HUES6 (cell line): ENCODE data around the gene DAP.

Source experiments
- H3K27ac ChIP-seq: 2 replicates; pipeline ENCODE4 v1.7.0; 2013; ENCODE audit warnings: low read depth, mild to moderate bottlenecking, low read length, inconsistent platforms
- H3K27me3 ChIP-seq: 2 replicates; pipeline ENCODE4 v1.6.1; 2013; ENCODE audit warnings: low read length; ENCODE audit not compliant: control insufficient read depth, insufficient read depth
- H3K36me3 ChIP-seq: 2 replicates; pipeline ENCODE4 v1.6.1; 2013; ENCODE audit warnings: low read length; ENCODE audit not compliant: control insufficient read depth, insufficient read depth
- H3K4me1 ChIP-seq: 2 replicates; pipeline ENCODE4 v1.6.1; 2013; ENCODE audit warnings: low read length; ENCODE audit not compliant: control insufficient read depth, insufficient read depth
- H3K4me3 ChIP-seq: 2 replicates; pipeline ENCODE4 v1.5.1; 2013; ENCODE audit warnings: low read depth, low read length
- H3K9ac ChIP-seq: one replicate; pipeline ENCODE4 v1.6.1; 2013; ENCODE audit warnings: mild to moderate bottlenecking, low read length
- H3K9me3 ChIP-seq: 2 replicates; pipeline ENCODE4 v1.6.1; 2013; ENCODE audit warnings: low read depth, low read length; ENCODE audit not compliant: control insufficient read depth, insufficient read depth

Gene DAP

DNA sequence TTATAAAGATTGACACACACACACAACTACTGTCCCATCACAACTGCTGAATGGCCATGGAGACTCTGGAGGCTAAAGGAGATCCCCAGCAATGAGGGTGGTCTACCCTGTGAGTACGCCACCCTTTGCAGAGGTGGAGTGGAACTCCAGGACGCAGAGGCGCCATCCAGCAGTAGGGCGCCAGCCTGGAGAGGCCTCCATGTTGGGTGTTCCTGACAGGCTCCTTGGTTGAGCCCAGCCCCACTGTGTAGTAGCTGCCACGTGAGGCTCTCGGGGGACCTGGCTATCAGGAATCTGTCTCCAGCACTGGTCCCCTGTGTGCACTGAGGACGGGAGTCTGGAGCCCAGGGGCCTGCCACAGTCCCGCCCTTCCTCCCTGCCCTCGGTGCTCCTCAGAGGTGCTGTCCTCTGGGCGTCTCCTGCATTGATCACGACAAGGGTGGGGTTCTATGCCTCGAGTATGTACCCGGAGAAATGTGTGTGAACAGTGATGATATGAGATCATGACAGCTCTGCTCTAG lies 72.3 kb downstream of the DAP start:
- H3K9me3 ChIP-seq, result no peaks in the 10 kb centered on the region; the same call in 1 of the 2 replicates
- peaks cover 17% of the 10 kb centered on the region for H3K4me1 ChIP-seq
- H3K36me3 ChIP-seq, result no peaks in the 10 kb centered on the region
- H3K9ac ChIP-seq, result no peak overlapping the region
- H3K27me3 ChIP-seq, result no peaks in the 10 kb centered on the region
- no peak overlapping the region for H3K4me3 ChIP-seq
- no peak overlapping the region for H3K27ac ChIP-seq

DNA sequence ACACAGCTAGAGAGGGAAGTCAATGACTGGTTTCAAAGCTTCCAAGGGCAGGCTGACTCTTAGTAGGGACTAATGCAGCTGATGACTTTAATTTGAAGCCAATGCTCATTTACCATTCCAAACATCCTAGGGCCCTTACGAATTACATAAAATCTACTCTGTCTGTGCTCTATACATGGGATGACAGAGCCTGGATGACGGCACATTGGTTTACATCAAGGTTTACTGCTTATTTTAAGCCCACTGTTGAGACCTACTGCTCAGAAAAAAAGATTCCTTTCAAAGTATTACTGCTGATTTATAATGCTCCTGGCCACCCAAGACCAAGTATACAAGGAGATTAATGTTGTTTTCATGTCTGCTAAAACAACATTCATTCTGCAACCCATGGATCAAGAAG lies 74.1 kb downstream of the DAP start:
- Histone ChIP-seq H3K36me3 (peaks cover 13% of the 10 kb centered on the region), H3K9ac (no peak overlapping the region), H3K9me3 (no peaks in the 10 kb centered on the region; the same call in 1 of the 2 replicates), H3K4me1 (peaks cover 14% of the 10 kb centered on the region), H3K4me3 (no peak overlapping the region), H3K27me3 (no peaks in the 10 kb centered on the region), H3K27ac (no peak overlapping the region)

GRCh38 chr5:10685115-10685521 lies 75.9 kb downstream of the DAP start:
- Histone ChIP-seq H3K36me3 (peaks cover 24% of the 10 kb centered on the region), H3K27me3 (no peaks in the 10 kb centered on the region), H3K9me3 (no peaks in the 10 kb centered on the region; the same call in 1 of the 2 replicates), H3K9ac (no peak overlapping the region), H3K4me1 (peaks cover 13% of the 10 kb centered on the region), H3K27ac (no peak overlapping the region), H3K4me3 (no peak overlapping the region)

GRCh38 chr5:10684303-10685086 lies 76.5 kb downstream of the DAP start:
- H3K27ac ChIP-seq, result no peak overlapping the region
- no peaks in the 10 kb centered on the region; the same call in 1 of the 2 replicates for H3K9me3 ChIP-seq
- H3K4me3 ChIP-seq, result no peak overlapping the region
- H3K36me3 ChIP-seq, result peaks cover 30% of the 10 kb centered on the region
- H3K4me1 ChIP-seq, result peaks cover 8% of the 10 kb centered on the region
- H3K27me3 ChIP-seq, result no peaks in the 10 kb centered on the region
- H3K9ac ChIP-seq, result no peak overlapping the region

DNA sequence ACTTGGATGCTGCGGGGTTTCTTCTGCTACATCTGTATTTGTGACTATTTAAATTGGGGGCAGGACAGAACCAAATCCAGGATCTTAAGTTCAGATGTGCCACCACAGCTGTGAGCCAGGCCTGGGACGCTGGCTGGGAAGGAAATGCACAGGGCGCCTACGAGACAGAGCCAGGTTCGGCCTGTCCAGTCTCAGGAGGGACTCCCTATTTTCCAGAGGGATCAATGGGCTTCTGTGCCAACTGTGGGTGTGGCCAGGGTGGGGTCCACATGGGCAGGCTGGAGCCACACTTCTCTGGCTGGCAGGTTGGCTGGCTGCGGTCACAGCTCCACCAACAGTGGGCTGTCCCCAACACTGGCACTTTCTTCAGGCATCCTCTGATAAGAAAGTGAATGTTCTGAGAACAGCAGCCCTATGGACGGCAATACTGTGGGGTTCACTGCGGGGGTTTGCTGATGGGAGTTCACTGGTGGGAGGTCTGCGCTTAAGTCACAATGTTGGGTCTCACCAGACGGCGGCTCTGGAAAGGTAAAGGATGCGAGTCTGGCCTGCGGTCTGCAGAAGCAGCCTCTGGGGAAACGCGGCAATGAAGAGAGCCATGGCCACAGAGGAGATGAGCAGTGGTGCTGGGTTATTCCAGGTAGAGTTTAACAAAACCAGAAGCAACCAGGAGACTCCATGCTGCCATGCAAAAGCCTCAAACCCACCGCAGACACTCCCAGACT lies 78.1 kb downstream of the DAP start:
- Histone ChIP-seq H3K27me3 (no peaks in the 10 kb centered on the region), H3K36me3 (peaks cover 37% of the 10 kb centered on the region), H3K9me3 (no peaks in the 10 kb centered on the region; the same call in 1 of the 2 replicates), H3K4me1 (peaks cover 4% of the 10 kb centered on the region; the same call in 1 of the 2 replicates), H3K27ac (no peak overlapping the region), H3K4me3 (no peak overlapping the region), H3K9ac (no peak overlapping the region)

DNA sequence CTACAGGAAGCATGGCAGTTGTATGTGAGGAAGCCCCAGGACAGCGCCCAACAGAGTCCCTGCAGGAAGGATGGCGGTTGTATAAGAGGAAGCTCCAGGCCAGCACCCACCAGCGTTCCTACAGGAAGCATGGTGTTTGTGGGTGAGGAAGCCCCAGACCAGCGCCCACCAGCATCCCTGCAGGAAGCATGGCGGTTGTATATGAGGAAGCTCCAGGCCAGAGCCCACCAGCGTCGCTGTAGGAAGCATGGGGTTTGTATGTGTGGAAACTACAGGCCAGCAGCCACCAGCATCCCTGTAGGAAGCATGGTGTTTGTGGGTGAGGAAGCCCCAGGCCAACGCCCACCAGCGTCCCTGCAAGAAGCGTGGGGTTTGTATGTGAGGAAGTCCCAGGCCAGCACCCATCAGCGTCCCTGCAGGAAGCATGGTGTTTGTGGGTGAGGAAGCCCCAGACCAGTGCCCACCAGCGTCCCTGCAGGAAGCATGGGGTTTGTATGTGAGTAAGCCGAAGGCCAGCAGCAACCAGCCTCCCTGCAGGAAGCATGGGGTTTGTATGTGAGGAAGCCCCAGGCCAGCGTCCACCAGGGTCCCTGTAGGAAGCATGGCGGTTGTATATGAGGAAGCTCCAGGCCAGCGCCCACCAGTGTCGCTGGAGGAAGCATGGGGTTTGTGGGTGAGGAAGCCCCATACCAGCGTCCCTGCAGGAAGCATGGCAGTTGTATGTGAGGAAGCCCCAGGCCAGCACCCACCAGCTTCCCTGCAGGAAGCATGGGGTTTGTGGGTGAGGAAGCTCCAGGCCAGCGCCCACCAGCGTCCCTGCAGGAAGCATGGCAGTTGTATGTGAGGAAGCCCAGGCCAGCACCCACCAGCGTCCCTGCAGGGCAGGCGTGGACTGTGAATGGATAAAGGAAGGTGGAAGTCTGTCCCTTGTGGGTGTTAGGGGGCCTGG lies 79.0 kb downstream of the DAP start:
- Histone ChIP-seq H3K4me1 (peaks cover 4% of the 10 kb centered on the region; the same call in 1 of the 2 replicates), H3K36me3 (peaks cover 41% of the 10 kb centered on the region), H3K27me3 (no peaks in the 10 kb centered on the region), H3K9ac (no peak overlapping the region), H3K4me3 (no peak overlapping the region), H3K27ac (no peak overlapping the region), H3K9me3 (no peaks in the 10 kb centered on the region; the same call in 1 of the 2 replicates)

GRCh38 chr5:10680876-10681481 lies 80.1 kb downstream of the DAP start:
- Histone ChIP-seq H3K27ac (no peak overlapping the region), H3K9me3 (no peaks in the 10 kb centered on the region), H3K27me3 (no peaks in the 10 kb centered on the region), H3K4me3 (no peak overlapping the region), H3K36me3 (peaks cover 41% of the 10 kb centered on the region), H3K4me1 (peaks cover 4% of the 10 kb centered on the region; the same call in 1 of the 2 replicates), H3K9ac (no peak overlapping the region)

GRCh38 chr5:10679336-10679988 lies 81.6 kb downstream of the DAP start:
- H3K27ac ChIP-seq, result no peak overlapping the region
- H3K4me3 ChIP-seq, result no peak overlapping the region
- H3K36me3 ChIP-seq, result peaks cover 41% of the 10 kb centered on the region
- H3K9me3 ChIP-seq, result no peaks in the 10 kb centered on the region
- no peaks in the 10 kb centered on the region for H3K27me3 ChIP-seq
- no peaks in the 10 kb centered on the region for H3K4me1 ChIP-seq
- H3K9ac ChIP-seq, result no peak overlapping the region

GRCh38 chr5:10678244-10678643 lies 82.8 kb downstream of the DAP start:
- no peak overlapping the region for H3K9ac ChIP-seq
- no peak overlapping the region for H3K27ac ChIP-seq
- H3K27me3 ChIP-seq, result no peaks in the 10 kb centered on the region
- H3K4me1 ChIP-seq, result no peaks in the 10 kb centered on the region
- H3K4me3 ChIP-seq, result no peak overlapping the region
- no peaks in the 10 kb centered on the region for H3K9me3 ChIP-seq
- peaks cover 41% of the 10 kb centered on the region for H3K36me3 ChIP-seq

DNA sequence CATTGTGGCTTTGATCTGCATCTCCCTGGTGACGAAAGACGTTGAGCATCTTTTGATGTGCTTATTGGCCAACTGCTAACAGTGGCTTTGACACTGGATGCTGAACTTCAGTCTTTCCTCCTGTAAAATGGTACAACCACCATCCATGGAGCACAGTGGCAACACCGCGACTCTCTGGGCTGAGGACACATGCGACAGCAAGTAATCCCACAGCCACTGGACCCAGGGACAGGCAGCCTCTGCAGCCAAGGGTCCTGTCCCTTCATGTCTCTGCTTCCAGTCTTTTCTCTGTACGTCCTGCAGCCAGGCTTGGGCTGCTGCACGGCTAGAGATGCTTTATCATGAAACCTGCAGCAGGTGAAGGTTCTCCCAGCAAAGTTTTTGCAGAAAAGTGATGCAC lies 83.5 kb downstream of the DAP start:
- H3K27ac ChIP-seq, result no peak overlapping the region
- no peak overlapping the region for H3K4me3 ChIP-seq
- no peaks in the 10 kb centered on the region for H3K27me3 ChIP-seq
- no peaks in the 10 kb centered on the region for H3K4me1 ChIP-seq
- no peak overlapping the region for H3K9ac ChIP-seq
- peaks cover 34% of the 10 kb centered on the region for H3K36me3 ChIP-seq
- H3K9me3 ChIP-seq, result no peaks in the 10 kb centered on the region
